HCT116 (cell line): ENCODE results near the gene PDE4D. TPM values are rescaled to one million over a fixed set of nuclear protein-coding genes. Genes with fewer than 3 reads are reported as not detected.

ENCODE experiments used
- ATAC-seq: fragments of 200-7000 bp; cut with Tn5 transposase; 2 replicates; pipeline ENCODE4 v1.9.1; 2020; ENCODE audit warnings: mild to moderate bottlenecking, moderate library complexity
- BruUV-seq: library from RNA; stranded (reverse); fragments of 400-500 nt; replicated peaks from 2 replicates; lab custom pipeline; 2021; lab: Mats Ljungman, UMichigan
- CTCF ChIA-PET: fragments of 300-600 bp; sonication (Branson Sonifier 250); formaldehyde crosslinking; loops from one replicate; lab custom pipeline; 2021; ENCODE audit warnings: antibody characterized with exemption; lab: Charles Lee
- POLR2A ChIA-PET: fragments of 300-600, 350-600 bp; sonication (Branson Sonifier 250); formaldehyde crosslinking; loops from one replicate; lab custom pipeline; 2021; ENCODE audit warnings: antibody characterized with exemption; lab: Charles Lee
- RAD21 ChIA-PET, 2 experiments: fragments of 300-600 bp; sonication (Branson Sonifier 250); formaldehyde crosslinking; loops; one replicate each; lab custom pipeline; 2023; ENCODE audit warnings: low total read pairs in 2 of 2; ENCODE audit not compliant: uncharacterized antibody in 2 of 2, unreplicated experiment in 2 of 2, low non-redundant PET in 1 of 2; lab: Charles Lee
- DNase-seq: peaks from one replicate; pipeline ENCODE4 v3.0.0-alpha.2; 2010; ENCODE audit warnings: low read depth, low spot score
- H2AFZ ChIP-seq: fragments of 200-600 bp; shearing (Covaris generic), sonication (generic); 2 replicates; pipeline ENCODE4 v1.6.1; 2017; ENCODE audit warnings: low read depth, mixed run types, mixed read lengths, antibody characterized with exemption, low read length; ENCODE audit not compliant: poor library complexity, severe bottlenecking
- H3K27ac ChIP-seq: 2 replicates; pipeline ENCODE4 v1.5.1; 2012; ENCODE audit warnings: low read depth, low read length
- H3K27me3 ChIP-seq: fragments of 200-600 bp; sonication (generic); 2 replicates; pipeline ENCODE4 v1.6.1; 2016; ENCODE audit warnings: mixed run types, low read length, mixed read lengths; ENCODE audit not compliant: insufficient read depth
- H3K36me3 ChIP-seq, 2 experiments: fragments of 200-500 bp in 1 of 2; fragments of 200-600 bp in 1 of 2; sonication (Bioruptor generic) in 1 of 2; sonication (generic) in 1 of 2; 2 replicates each; pipeline versions ENCODE4 v1.5.1 to v1.6.1; 2014 to 2016; ENCODE audit warnings: low read length in 2 of 2, inconsistent platforms in 1 of 2, mixed read lengths in 1 of 2, mixed run types in 1 of 2; ENCODE audit not compliant: insufficient read depth in 2 of 2, control insufficient read depth in 1 of 2
- H3K4me1 ChIP-seq, 2 experiments: fragments of 200-600 bp in 1 of 2; sonication (generic) in 1 of 2; 2 replicates each; pipeline versions ENCODE4 v1.5.1 to v1.6.1; 2012 to 2017; ENCODE audit warnings: low read length in 2 of 2, inconsistent platforms in 1 of 2, mild to moderate bottlenecking in 1 of 2, mixed read lengths in 1 of 2, mixed run types in 1 of 2, moderate library complexity in 1 of 2; ENCODE audit not compliant: insufficient read depth in 2 of 2, control insufficient read depth in 1 of 2
- H3K4me2 ChIP-seq: fragments of 200-600 bp; sonication (generic); 2 replicates; pipeline ENCODE4 v1.6.1; 2017; ENCODE audit warnings: mixed run types, low read length, mixed read lengths
- H3K4me3 ChIP-seq, 2 experiments: fragments of 200-600 bp in 1 of 2; sonication (generic) in 1 of 2; replicated peaks in 1 of 2; 2 replicates each; pipeline ENCODE4 v1.5.1; 2011 to 2016; ENCODE audit warnings: low read length in 2 of 2, control low read depth in 1 of 2, low read depth in 1 of 2, mild to moderate bottlenecking in 1 of 2, mixed read lengths in 1 of 2, mixed run types in 1 of 2
- H3K79me2 ChIP-seq: fragments of 200-600 bp; sonication (generic); 2 replicates; pipeline ENCODE4 v1.6.1; 2017; ENCODE audit warnings: mild to moderate bottlenecking, mixed run types, low read length, moderate library complexity, mixed read lengths; ENCODE audit not compliant: insufficient read depth
- H3K9ac ChIP-seq: fragments of 200-600 bp; sonication (generic); 2 replicates; pipeline ENCODE4 v1.6.1; 2016; ENCODE audit warnings: low read length, mixed read lengths
- H3K9me2 ChIP-seq: fragments of 200-600 bp; sonication (generic), shearing (Covaris generic); 2 replicates; pipeline ENCODE4 v1.6.1; 2017; ENCODE audit warnings: mixed run types, mild to moderate bottlenecking, moderate library complexity; ENCODE audit not compliant: insufficient read depth
- H3K9me3 ChIP-seq, 2 experiments: fragments of 200-500 bp in 1 of 2; fragments of 200-600 bp in 1 of 2; sonication (Bioruptor generic) in 1 of 2; sonication (generic) in 1 of 2; 2 replicates each; pipeline ENCODE4 v1.6.1; 2014 to 2017; ENCODE audit warnings: low read length in 2 of 2, mixed read lengths in 2 of 2, inconsistent platforms in 1 of 2, low read depth in 1 of 2, mild to moderate bottlenecking in 1 of 2, mixed run types in 1 of 2, moderate library complexity in 1 of 2; ENCODE audit not compliant: control insufficient read depth in 1 of 2, insufficient read depth in 1 of 2
- H4K20me1 ChIP-seq: fragments of 200-600 bp; sonication (generic), shearing (Covaris generic); 2 replicates; pipeline ENCODE4 v1.6.1; 2017; ENCODE audit warnings: mixed run types, mild to moderate bottlenecking, moderate library complexity; ENCODE audit not compliant: insufficient read depth
- ATF3 ChIP-seq: IDR thresholded peaks from 2 replicates; pipeline ENCODE4 v1.6.1; 2012
- CTCF ChIP-seq, 3 experiments: fragments of 200-600 bp in 1 of 3; sonication (generic) in 1 of 3; IDR thresholded peaks in 2 of 3; conservative IDR thresholded peaks in 1 of 3; 2 replicates each; pipeline ENCODE4 v1.5.1; 2012 to 2017; ENCODE audit warnings: low read depth in 2 of 3, low read length in 2 of 3, antibody characterized with exemption in 1 of 3, borderline replicate concordance in 1 of 3, control low read depth in 1 of 3, mild to moderate bottlenecking in 1 of 3, mixed read lengths in 1 of 3, mixed run types in 1 of 3, moderate library complexity in 1 of 3; ENCODE audit not compliant: insufficient read depth in 1 of 3
- EGR1 ChIP-seq: IDR thresholded peaks from 2 replicates; pipeline ENCODE4 v1.6.1; 2012; ENCODE audit warnings: low read depth
- EZH2phosphoT487 ChIP-seq: fragments of 200-600 bp; IDR thresholded peaks from 2 replicates; pipeline ENCODE4 v1.6.1; 2018; ENCODE audit warnings: antibody characterized with exemption, borderline replicate concordance
- JUND ChIP-seq: IDR thresholded peaks from 2 replicates; pipeline ENCODE4 v1.6.1; 2012
- MAX ChIP-seq: IDR thresholded peaks from 2 replicates; pipeline ENCODE4 v1.6.1; 2012
- POLR2A ChIP-seq: IDR thresholded peaks from 2 replicates; pipeline ENCODE4 v1.7.0; 2011; ENCODE audit warnings: borderline replicate concordance; ENCODE audit not compliant: insufficient read depth, insufficient read length; ENCODE audit errors: extremely low read depth
- RAD21 ChIP-seq: IDR thresholded peaks from 2 replicates; pipeline ENCODE4 v1.6.1; 2012; ENCODE audit warnings: low read depth, mild to moderate bottlenecking
- REST ChIP-seq: IDR thresholded peaks from 2 replicates; pipeline ENCODE4 v1.6.1; 2012; ENCODE audit warnings: low read depth
- SIN3A ChIP-seq: IDR thresholded peaks from 2 replicates; pipeline ENCODE4 v1.6.1; 2012; ENCODE audit warnings: low read depth
- SP1 ChIP-seq: IDR thresholded peaks from 2 replicates; pipeline ENCODE4 v1.6.1; 2012; ENCODE audit warnings: low read depth
- TCF7L2 ChIP-seq: IDR thresholded peaks from 2 replicates; pipeline ENCODE4 v1.7.0; 2011; ENCODE audit warnings: borderline replicate concordance, inconsistent platforms; ENCODE audit not compliant: insufficient read depth, insufficient read length; ENCODE audit errors: extremely low read depth
- YY1 ChIP-seq: IDR thresholded peaks from 2 replicates; pipeline ENCODE4 v1.6.1; 2011; ENCODE audit warnings: low read length, low read depth, moderate library complexity, mild to moderate bottlenecking; ENCODE audit not compliant: insufficient replicate concordance; ENCODE audit errors: extremely low read depth
- ZBTB33 ChIP-seq: IDR thresholded peaks from 2 replicates; pipeline ENCODE4 v1.6.1; 2011; ENCODE audit warnings: mild to moderate bottlenecking, low read length, moderate library complexity; ENCODE audit not compliant: insufficient replicate concordance; ENCODE audit errors: extremely low read depth
- ZFX ChIP-seq: fragments of 450-650 bp; IDR thresholded peaks from 2 replicates; pipeline ENCODE4 v1.6.1; 2017
- ZNF274 ChIP-seq: fragments of 200-500 bp; sonication (Bioruptor generic); IDR thresholded peaks from 2 replicates; pipeline ENCODE4 v1.6.1; 2014; ENCODE audit warnings: mild to moderate bottlenecking, low read depth, low read length, inconsistent platforms
- intact Hi-C: fragments of 100-400 bp; cut with micrococcal nuclease; formaldehyde crosslinking; loops from 2 replicates; pipeline ENCODE4 v1.10.0; 2022
- total RNA-seq: library from RNA; stranded (reverse); gene quantifications from one replicate; pipeline ENCODE4 v1.2.1, GENCODE V29; 2021; ENCODE audit not compliant: unreplicated experiment

PDE4D gene
- total RNA-seq, 1 experiment from 2014 or later: 1.1 TPM

GRCh38 chr5:59738024-59738423 lies 155.5 kb downstream of the PDE4D start (continued):
- TF ChIP-seq ZBTB33 (no peak), EGR1 (no peak), POLR2A (no peak), ZNF274 (no peak), ATF3 (no peak)

- no TSS peak for BruUV-seq
- H3K79me2 ChIP-seq: no peaks in the 10 kb centered on the region
Measured at GRCh38 chr5:59732806-59733205, 160.7 kb downstream of the PDE4D start.

More at GRCh38 chr5:59732806-59733205, 160.7 kb downstream of the PDE4D start:
- no peaks in the 10 kb centered on the region for H3K9me2 ChIP-seq
- no peaks in the 10 kb centered on the region; the same call in 1 of the 2 replicates for H4K20me1 ChIP-seq
- H3K9me3 ChIP-seq: no peaks in the 10 kb centered on the region
- TF ChIP-seq ZFX (no peak), EGR1 (no peak), MAX (no peak), EZH2phosphoT487 (no peak), JUND (no peak), ZNF274 (no peak), YY1 (no peak), SIN3A (no peak), CTCF (IDR thresholded peaks at IDR 0.05 in 2 of 3, conservative IDR thresholded peaks at IDR 0.05 in 1 of 3; ENCODE audit: borderline replicate concordance in 1 of 3, insufficient read depth in 1 of 3, low read depth in 2 of 3, low read length in 2 of 3) (no peak), TCF7L2 (no peak), REST (no peak), RAD21 (no peak), SP1 (no peak)
- ChIA-PET CTCF (no interaction called here), POLR2A (no interaction called here), RAD21 (no interaction called here)
- H3K4me1 ChIP-seq: no peaks in the 10 kb centered on the region
- no peaks in the 10 kb centered on the region for H3K36me3 ChIP-seq
- H3K4me2 ChIP-seq: no peak overlapping the region
- intact Hi-C loops: no loop called here
- no peak overlapping the region for H2AFZ ChIP-seq
- no peaks in the 10 kb centered on the region; the same call in 1 of the 2 replicates for H3K27me3 ChIP-seq
- no peak for DNase-seq
- H3K4me3 ChIP-seq: no peak overlapping the region
- H3K9ac ChIP-seq: no peak overlapping the region
- ATAC-seq: no peak
- no peak overlapping the region for H3K27ac ChIP-seq
